Skin epidermis (tissue), 12 donors: Measurements from ENCODE around the gene LRBA.

Source experiments
- H3K27ac ChIP-seq, 21 experiments: fragments of 200-600 bp; sonication (generic) in 11 of 21; one replicate each; pipeline ENCODE4 v1.5.0; 2020; ENCODE audit warnings: mild to moderate bottlenecking in 3 of 21, inconsistent platforms in 2 of 21, moderate library complexity in 2 of 21
- H3K4me3 ChIP-seq, 7 experiments: fragments of 200-600 bp; sonication (generic) in 2 of 7; one replicate each; pipeline ENCODE4 v1.5.0; 2020; ENCODE audit warnings: inconsistent platforms in 2 of 7, mild to moderate bottlenecking in 2 of 7, moderate library complexity in 1 of 7

The LRBA gene

GRCh38 chr4:150369434-150370380 lies 645.4 kb downstream of the LRBA start:
- no peak overlapping the region for H3K27ac ChIP-seq
- H3K4me3 ChIP-seq = no peak overlapping the region

- no peak overlapping the region for H3K4me3 ChIP-seq
- no peak overlapping the region for H3K27ac ChIP-seq
Measured at GRCh38 chr4:150368667-150369066, 646.4 kb downstream of the LRBA start.

- no peak overlapping the region for H3K4me3 ChIP-seq
- no peak overlapping the region for H3K27ac ChIP-seq
Measured at GRCh38 chr4:150367326-150367725, 647.8 kb downstream of the LRBA start.

DNA sequence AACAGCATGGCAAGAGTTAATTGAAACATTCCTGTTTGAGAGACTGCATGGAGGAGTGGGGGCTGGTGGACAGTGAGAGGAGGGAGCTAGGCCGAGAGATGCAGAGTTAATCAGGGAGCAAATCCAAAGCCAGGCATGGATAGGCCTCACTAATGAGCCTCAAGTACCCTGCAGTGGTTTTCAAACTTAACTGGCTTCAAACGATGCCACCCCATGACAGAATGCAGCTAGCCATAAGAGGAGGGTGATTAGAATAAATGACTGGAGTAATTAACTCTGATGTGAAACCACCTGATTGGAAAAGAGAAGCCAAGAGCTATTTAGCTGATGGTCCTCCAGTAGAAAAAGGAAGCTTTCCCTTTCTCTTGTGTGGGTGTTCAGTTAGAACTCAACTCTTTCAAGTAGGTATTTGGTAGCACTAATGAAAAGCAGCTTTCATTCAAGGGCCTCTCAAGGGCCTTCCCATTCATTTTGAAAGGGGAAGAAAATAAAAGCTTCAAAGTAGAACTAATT lies 648.5 kb downstream of the LRBA start:
- no peak overlapping the region for H3K27ac ChIP-seq

DNA sequence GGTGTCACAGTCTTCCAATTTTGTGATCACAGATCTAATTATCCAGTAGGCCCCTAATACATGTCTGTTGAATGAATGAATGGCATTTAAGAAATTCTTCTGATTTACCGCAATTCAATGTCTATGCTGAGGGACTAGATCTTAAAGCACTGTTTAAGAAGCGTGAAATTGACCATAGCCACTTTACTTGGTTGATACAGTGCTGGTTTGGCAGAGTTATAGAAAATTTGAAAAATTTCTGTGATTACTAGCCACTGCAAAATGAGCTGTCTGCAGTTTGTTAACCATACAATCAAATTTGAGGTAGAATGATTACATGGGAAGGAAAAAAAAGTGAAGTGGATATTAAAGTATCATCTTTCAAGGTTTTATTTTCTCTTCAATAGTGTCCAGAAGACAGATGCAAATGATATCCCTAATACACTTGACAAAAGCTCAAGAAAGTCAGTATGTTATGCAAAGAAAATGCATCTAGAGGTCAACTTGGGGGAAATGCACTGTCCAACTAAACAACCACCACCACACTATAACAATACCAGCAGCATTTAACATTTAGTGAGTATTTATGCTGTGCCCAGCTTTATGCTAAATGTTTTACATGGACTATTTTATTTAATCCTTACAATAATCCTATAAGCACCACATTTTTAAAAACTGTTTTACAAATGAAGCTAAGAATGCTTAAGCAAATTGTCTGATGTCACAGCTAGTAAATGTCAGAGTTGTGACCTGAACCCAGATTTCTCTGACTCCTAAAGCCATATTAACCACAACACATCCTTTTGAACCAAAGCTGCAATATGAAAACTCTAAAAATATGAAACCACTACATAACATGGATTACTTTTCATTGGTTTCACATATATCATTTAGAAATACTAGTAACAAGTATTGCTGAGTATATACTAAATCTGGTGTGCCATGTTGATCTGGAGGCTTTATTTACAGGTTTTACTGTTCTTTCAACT lies 651.1 kb downstream of the LRBA start:
- Histone ChIP-seq H3K27ac (no peak overlapping the region), H3K4me3 (no peak overlapping the region)

More for the DNA sequence above, 648.5 kb downstream of the LRBA start:
- no peak overlapping the region for H3K4me3 ChIP-seq

- H3K4me3 ChIP-seq = no peak overlapping the region
Measured at GRCh38 chr4:150358691-150359090, 656.4 kb downstream of the LRBA start.

DNA sequence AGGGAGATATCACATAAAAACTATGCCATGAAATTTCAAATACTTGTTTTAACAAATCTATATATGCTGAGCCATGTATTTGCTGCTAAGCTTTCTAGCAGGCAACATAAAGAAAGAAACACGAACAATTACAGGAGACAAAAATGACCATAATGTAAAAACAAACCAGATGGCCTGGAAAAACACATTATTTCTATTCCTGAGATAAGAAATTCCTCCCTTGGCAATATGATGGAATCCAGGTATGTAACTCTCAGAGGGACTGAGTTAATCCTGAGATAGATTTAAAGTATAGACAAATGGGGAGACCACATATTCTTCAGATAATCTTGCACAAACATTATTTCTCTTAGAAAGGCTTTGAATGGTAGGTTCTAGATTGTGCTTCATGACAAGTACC lies 657.3 kb downstream of the LRBA start:
- no peak overlapping the region for H3K27ac ChIP-seq
- no peak overlapping the region for H3K4me3 ChIP-seq

More at GRCh38 chr4:150358691-150359090, 656.4 kb downstream of the LRBA start:
- H3K27ac ChIP-seq = no peak overlapping the region

DNA sequence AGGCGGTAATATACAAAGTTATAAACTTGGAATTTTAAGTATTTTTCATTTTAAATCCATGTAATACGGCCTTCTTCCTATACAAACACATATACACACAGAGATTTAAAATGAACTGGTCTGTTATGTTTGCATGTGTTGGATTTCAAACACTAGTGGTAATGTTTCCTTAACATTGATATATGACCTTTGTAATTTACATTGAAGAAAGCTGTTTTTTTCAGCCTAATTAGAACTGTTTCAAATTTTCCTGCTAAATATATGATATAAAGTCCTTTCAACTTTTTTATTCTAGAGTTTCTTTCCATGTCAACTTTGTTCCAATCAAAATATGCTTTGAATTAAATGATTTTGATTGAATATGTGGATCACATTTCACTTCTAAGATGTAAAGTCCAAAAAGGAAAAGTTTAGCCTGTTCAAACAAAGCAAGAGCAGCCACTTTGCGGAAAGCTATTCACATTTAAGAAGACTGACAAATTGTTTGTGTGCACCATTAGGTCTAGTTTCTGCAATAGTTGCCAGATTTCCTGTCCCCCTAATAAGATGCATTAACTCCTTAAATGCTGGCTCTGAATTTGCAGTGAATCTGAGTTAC lies 659.1 kb downstream of the LRBA start:
- Histone ChIP-seq H3K27ac (no peak overlapping the region), H3K4me3 (no peak overlapping the region)

GRCh38 chr4:150355418-150355817 lies 659.7 kb downstream of the LRBA start:
- no peak overlapping the region for H3K27ac ChIP-seq

DNA sequence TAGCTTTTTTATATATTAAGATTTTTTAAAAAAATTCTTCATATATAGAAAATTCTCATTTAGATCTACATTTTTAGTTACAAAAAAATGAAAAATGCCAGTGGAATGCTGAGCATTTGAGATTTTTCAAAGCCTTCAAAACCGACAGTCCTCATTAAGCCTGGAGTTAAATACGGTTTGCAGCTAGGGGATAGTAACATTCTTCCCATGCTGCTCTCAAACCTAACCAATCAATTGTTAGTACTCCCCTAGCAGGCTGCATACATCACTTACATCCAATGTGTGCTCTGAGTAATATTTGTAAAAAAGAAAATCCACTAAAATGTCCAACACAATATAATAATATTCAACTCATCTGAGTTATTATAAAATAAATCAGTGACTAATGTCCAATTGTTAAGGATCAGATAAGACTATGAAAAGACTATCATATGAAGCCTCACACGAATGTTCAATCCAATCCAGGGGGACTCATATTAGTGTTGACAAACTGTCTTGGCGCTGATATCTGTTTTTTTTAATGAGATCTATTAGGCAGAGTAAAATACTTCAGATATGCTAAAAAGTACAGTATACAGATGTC lies 660.8 kb downstream of the LRBA start:
- Histone ChIP-seq H3K4me3 (no peak overlapping the region), H3K27ac (no peak overlapping the region)

More at GRCh38 chr4:150355418-150355817, 659.7 kb downstream of the LRBA start:
- H3K4me3 ChIP-seq = no peak overlapping the region

- Histone ChIP-seq H3K4me3 (no peak overlapping the region), H3K27ac (no peak overlapping the region)
Measured at GRCh38 chr4:150348079-150348478, 667.0 kb downstream of the LRBA start.

DNA sequence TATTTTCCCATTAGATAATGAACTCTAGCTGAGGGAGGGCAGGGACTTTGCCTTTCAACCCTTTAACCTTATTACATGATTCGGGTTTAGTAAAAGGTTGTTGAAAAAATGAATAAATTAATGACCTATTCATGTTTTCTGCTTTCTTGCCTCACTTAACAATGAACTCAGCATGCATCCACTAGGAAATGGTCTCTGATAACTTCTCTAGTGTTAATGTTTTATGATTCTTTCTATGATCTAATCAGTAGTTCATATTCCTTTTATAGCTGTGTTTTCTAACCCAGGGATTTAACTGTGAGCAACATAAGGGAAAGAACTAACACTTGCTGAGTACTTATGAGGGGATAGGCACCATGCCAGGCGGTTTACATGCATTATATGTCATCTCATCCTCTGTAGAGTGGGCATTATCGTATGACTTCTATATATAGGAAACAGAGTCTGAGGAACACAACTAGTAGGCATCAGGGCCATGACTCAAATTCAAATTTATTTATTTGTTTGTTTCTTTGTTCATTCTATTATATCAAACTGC lies 669.8 kb downstream of the LRBA start:
- H3K27ac ChIP-seq = no peak overlapping the region
- H3K4me3 ChIP-seq = no peak overlapping the region

DNA sequence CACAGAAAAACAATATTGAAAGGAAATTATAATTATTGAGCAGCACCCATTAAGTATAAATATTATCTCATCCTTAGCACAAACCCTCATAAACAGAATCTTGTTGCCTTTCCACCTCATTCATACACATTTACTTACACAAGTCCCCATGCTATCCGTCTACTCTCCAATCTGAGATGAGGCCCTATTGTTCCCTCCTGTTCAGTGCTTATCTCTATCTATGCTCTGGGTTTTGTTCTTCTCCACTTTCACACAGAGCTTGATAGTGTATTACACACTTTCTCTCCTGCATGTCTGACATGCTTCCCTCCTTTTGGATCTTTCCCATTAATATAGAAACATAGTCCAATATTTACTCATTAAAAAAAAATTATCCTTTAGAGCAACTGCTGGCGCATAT lies 671.3 kb downstream of the LRBA start:
- H3K27ac ChIP-seq = no peak overlapping the region
- H3K4me3 ChIP-seq = no peak overlapping the region

GRCh38 chr4:150342945-150343344 lies 672.1 kb downstream of the LRBA start:
- Histone ChIP-seq H3K27ac (peak overlapping the region in 1 of 21 experiments; percentile 15), H3K4me3 (no peak overlapping the region)

DNA sequence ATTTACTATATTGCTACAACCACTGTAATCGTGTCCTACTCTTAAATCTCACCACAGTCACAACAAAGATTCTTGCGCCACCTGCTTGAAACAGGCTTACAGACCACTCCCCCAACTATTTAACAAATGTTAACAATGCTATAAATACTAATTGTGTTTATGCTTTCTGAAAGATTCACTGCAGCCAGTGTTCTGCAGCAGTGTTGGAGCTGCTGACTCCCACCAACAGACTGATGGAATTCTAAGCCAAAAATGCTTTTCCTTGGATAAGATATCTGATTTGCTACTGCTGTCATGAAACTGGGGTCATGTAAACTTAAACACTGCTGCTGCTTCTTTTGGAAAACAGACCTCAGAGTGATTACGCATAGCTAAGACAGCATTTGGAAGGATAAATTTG lies 677.4 kb downstream of the LRBA start:
- Histone ChIP-seq H3K4me3 (no peak overlapping the region), H3K27ac (no peak overlapping the region)

- Histone ChIP-seq H3K27ac (no peak overlapping the region), H3K4me3 (no peak overlapping the region)
Measured at GRCh38 chr4:150336676-150337412, 678.2 kb downstream of the LRBA start.

DNA sequence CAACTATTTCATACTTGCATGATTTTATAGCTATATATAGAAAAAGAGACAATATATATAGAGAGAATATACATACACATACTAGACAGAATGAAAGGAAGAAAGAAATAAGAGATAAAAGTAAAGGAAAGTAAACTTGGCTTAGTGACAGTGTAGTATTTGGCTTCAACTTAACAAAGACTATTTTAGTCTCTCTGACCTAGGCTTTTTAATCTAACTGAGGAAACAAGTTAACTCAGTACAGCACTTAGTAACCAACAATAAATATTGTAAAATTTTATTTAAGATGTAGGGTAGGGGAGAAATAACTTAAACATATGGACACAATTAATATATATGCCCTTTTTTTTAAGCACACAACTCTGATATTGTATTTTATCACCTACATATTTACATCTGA lies 682.1 kb downstream of the LRBA start:
- no peak overlapping the region for H3K27ac ChIP-seq

GRCh38 chr4:150332086-150332485 lies 683.0 kb downstream of the LRBA start:
- Histone ChIP-seq H3K4me3 (no peak overlapping the region), H3K27ac (no peak overlapping the region)

More for the DNA sequence above, 682.1 kb downstream of the LRBA start:
- no peak overlapping the region for H3K4me3 ChIP-seq
